Thoracic aorta (tissue), 2 donors: Measurements from ENCODE around the gene LPCAT3. TPM values are rescaled to one million over a fixed set of nuclear protein-coding genes. Genes with fewer than 3 reads are reported as not detected.

Experiments
- ATAC-seq: fragments of 150-250 bp; one replicate; pipeline ENCODE4 v1.8.0; 2017; ENCODE audit warnings: low read depth; ENCODE audit not compliant: insufficient number of reproducible peaks, low FRiP score
- DNase-seq: peaks from one replicate; pipeline ENCODE4 v3.0.0-alpha.2; 2020; ENCODE audit warnings: low spot score
- H3K27ac ChIP-seq, 2 donors: fragments of 200-600 bp; sonication (generic); 1 replicate in 1 of 2; 2 replicates in 1 of 2; pipeline ENCODE4 v1.5.1; 2016; ENCODE audit warnings: mild to moderate bottlenecking in 2 of 2, moderate library complexity in 2 of 2
- H3K27me3 ChIP-seq: fragments of 200-600 bp; sonication (generic); replicated peaks from 2 replicates; pipeline ENCODE4 v1.6.0; 2016; ENCODE audit warnings: mild to moderate bottlenecking; ENCODE audit not compliant: insufficient read depth
- H3K36me3 ChIP-seq: fragments of 200-600 bp; sonication (generic); one replicate; pipeline ENCODE4 v1.5.1; 2016
- H3K4me1 ChIP-seq, 2 donors: fragments of 200-600 bp; sonication (generic); 1 replicate in 1 of 2; 2 replicates in 1 of 2; pipeline versions ENCODE4 v1.5.1 to v1.6.0; 2016; ENCODE audit warnings: low read depth in 2 of 2, mild to moderate bottlenecking in 1 of 2; ENCODE audit not compliant: control insufficient read depth in 1 of 2
- H3K4me3 ChIP-seq: fragments of 200-600 bp; sonication (generic); 2 replicates; pipeline ENCODE4 v1.5.1; 2016; ENCODE audit warnings: mild to moderate bottlenecking
- H3K9me3 ChIP-seq: fragments of 200-600 bp; sonication (generic); 2 replicates; pipeline ENCODE4 v1.5.1; 2016
- total RNA-seq, 2 donors: library from RNA; depleted of rRNA; stranded (reverse); fragments of >200 nt; gene quantifications; one replicate each; pipeline versions ENCODE4 v1.1.0 to v1.2.3, GENCODE V29; 2016
- TF ChIP-seq, protein P1 (sequence below): fragments of 200-600 bp; sonication (generic); IDR thresholded peaks from one replicate; pipeline ENCODE4 v1.5.1; 2019; ENCODE audit warnings: antibody characterized with exemption

The LPCAT3 gene, protein sequence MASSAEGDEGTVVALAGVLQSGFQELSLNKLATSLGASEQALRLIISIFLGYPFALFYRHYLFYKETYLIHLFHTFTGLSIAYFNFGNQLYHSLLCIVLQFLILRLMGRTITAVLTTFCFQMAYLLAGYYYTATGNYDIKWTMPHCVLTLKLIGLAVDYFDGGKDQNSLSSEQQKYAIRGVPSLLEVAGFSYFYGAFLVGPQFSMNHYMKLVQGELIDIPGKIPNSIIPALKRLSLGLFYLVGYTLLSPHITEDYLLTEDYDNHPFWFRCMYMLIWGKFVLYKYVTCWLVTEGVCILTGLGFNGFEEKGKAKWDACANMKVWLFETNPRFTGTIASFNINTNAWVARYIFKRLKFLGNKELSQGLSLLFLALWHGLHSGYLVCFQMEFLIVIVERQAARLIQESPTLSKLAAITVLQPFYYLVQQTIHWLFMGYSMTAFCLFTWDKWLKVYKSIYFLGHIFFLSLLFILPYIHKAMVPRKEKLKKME
- 10 to 100 TPM; 40.5 to 51.9 TPM for total RNA-seq

- Histone ChIP-seq H3K4me1 (peaks cover 11 to 16% of the 10 kb centered on the region in 2 donors), H3K27ac (peak within 1 kb of the TSS; percentile 87 to 89), H3K36me3 (no peaks in the 10 kb centered on the region), H3K9me3 (no peaks in the 10 kb centered on the region), H3K27me3 (no peaks in the 10 kb centered on the region), H3K4me3 (peak within 1 kb of the TSS; percentile 91)
- TF ChIP-seq, protein P1, sequence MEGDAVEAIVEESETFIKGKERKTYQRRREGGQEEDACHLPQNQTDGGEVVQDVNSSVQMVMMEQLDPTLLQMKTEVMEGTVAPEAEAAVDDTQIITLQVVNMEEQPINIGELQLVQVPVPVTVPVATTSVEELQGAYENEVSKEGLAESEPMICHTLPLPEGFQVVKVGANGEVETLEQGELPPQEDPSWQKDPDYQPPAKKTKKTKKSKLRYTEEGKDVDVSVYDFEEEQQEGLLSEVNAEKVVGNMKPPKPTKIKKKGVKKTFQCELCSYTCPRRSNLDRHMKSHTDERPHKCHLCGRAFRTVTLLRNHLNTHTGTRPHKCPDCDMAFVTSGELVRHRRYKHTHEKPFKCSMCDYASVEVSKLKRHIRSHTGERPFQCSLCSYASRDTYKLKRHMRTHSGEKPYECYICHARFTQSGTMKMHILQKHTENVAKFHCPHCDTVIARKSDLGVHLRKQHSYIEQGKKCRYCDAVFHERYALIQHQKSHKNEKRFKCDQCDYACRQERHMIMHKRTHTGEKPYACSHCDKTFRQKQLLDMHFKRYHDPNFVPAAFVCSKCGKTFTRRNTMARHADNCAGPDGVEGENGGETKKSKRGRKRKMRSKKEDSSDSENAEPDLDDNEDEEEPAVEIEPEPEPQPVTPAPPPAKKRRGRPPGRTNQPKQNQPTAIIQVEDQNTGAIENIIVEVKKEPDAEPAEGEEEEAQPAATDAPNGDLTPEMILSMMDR: peak; percentile 80
- peak; percentile 88 for DNase-seq
- ATAC-seq: peak; percentile 97
These were observed at the start of gene LPCAT3 for GRCh38 chr12:7018350-7019042. LPCAT3 (minus strand) TSS chr12:7018476; CDS start chr12:7018424, 52 bp downstream.

DNA sequence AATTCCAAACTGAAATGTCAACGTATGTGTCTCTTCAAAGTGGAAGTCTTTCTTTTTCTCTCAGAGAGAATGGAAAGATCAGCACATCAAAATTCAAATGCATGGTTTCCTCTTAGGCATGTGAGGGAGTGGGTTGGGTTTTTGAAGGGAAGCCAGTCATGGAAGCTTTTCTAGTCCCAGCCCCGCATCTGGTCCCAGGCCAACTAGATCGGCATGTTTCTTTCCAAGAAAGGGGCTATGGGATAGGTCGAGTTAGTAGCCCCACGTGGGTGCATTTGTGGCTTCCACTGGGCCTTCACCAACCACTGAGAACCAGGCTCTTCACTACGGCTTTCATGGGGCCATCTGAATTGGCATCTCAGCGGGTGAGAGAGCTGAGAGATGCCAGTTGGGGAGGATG, 48.8 kb upstream of the LPCAT3 start:
- TF ChIP-seq, protein P1: no peak
- no peaks in the 10 kb centered on the region for H3K9me3 ChIP-seq
- no peaks in the 10 kb centered on the region for H3K27me3 ChIP-seq
- no peak overlapping the region for H3K27ac ChIP-seq
- H3K36me3 ChIP-seq: peaks cover 43% of the 10 kb centered on the region
- no peak overlapping the region for H3K4me3 ChIP-seq
- DNase-seq (no peak), ATAC-seq (no peak)
- H3K4me1 ChIP-seq: peaks cover 3 to 5% of the 10 kb centered on the region in 2 donors

DNA sequence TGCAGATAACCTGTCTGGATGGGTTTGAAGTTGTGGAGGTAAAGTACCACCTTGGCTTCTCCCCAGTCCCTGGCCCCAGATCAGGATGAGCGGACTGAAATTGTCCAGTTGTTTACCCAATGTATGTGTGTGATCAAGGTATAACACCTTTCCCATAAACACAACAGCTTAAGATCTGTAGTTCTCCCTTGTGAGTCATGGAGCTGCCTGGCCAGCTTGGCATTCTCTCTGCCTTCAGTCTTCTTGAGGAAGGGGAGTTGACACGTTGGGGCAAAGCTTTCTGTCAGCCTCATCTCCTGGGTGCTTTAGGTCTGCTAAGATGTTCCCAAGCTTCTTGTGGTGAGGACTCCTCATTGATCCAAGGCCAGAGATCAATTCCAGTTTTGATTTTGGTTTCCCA, 48.3 kb upstream of the LPCAT3 start:
- H3K4me1 ChIP-seq: peaks cover 3 to 9% of the 10 kb centered on the region in 2 donors
- TF ChIP-seq, protein P1: no peak
- peaks cover 43% of the 10 kb centered on the region for H3K36me3 ChIP-seq
- ATAC-seq: no peak
- H3K9me3 ChIP-seq: no peaks in the 10 kb centered on the region
- H3K4me3 ChIP-seq: no peak overlapping the region
- no peaks in the 10 kb centered on the region for H3K27me3 ChIP-seq
- H3K27ac ChIP-seq: no peak overlapping the region
- DNase-seq: no peak

DNA sequence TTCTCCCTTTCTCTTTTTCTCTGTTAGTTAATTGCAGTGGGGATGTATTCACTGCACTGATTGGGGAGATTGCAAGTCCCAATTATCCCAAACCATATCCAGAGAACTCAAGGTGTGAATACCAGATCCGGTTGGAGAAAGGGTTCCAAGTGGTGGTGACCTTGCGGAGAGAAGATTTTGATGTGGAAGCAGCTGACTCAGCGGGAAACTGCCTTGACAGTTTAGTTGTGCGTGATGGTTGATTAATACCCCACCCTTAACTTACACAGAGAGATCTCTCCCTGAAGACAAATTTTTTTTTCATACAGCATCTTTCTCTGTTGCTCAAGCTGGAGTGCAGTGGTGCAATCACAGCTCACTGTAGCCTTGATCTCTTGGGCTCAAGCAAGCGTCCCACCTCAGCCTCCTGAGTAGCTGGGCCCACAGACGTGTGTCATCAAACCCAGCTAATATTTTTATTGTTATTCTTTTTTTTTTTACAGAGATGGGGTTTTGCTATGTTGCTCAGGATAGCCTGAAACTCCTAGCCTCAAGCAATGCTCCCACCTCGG, 46.9 kb upstream of the LPCAT3 start:
- Histone ChIP-seq H3K4me3 (no peak overlapping the region), H3K36me3 (peaks cover 37% of the 10 kb centered on the region)

More for the DNA sequence above, 46.9 kb upstream of the LPCAT3 start:
- TF ChIP-seq, protein P1: no peak
- no peak for ATAC-seq
- H3K27me3 ChIP-seq: no peaks in the 10 kb centered on the region
- peaks cover 6 to 15% of the 10 kb centered on the region in 2 donors for H3K4me1 ChIP-seq
- no peak overlapping the region for H3K27ac ChIP-seq
- H3K9me3 ChIP-seq: no peaks in the 10 kb centered on the region
- DNase-seq: no peak
